ENCODE results near the gene ADH1C. TPM values are rescaled to one million over a fixed set of nuclear protein-coding genes. Genes with fewer than 3 reads are reported as not detected.

The ADH1C gene
- total RNA-seq, 1 donor from 2014 or later: 6.9 TPM

GRCh38 chr4:99317354-99317753 is 35.2 kb downstream of the ADH1C start:
- intact Hi-C loops (cut with DNase I): no loop called here
- ATAC-seq (ENCODE audit: poor library complexity) (no peak), DNase-seq (no peak)

GRCh38 chr4:99315839-99316238 is 36.7 kb downstream of the ADH1C start:
- DNase-seq: no peak
- no peak for ATAC-seq (ENCODE audit: poor library complexity)
- intact Hi-C loops (cut with DNase I): no loop called here

DNA sequence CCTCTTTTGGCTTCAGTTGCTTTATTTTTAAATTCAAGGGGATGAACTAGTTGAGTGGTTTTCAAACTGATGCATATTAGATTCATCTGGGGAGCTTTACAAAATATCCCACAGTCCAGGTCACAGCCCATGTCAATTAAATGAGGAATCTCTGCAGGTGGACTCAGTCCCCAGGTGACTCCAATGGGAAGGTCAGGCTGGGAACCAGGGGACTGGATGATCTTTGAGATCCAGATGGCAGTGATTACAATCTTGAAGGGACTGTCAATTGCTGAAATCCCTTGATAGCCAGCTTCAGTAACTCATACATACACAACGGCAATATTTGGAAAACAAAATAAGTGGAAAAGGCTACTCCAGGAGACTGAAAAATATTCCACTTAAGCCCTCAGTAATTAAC is 38.3 kb downstream of the ADH1C start:
- intact Hi-C loops (cut with DNase I): no loop called here
- no peak for DNase-seq
- no peak for ATAC-seq (ENCODE audit: poor library complexity)

- intact Hi-C loops (cut with DNase I): no loop called here
- ATAC-seq (ENCODE audit: poor library complexity) (no peak), DNase-seq (no peak)
These were observed 42.2 kb downstream of the ADH1C start for GRCh38 chr4:99310389-99310788.

GRCh38 chr4:99305638-99306400 is 46.7 kb downstream of the ADH1C start:
- ATAC-seq (ENCODE audit: poor library complexity): peak; percentile 29
- intact Hi-C loops (cut with DNase I): no loop called here
- no peak for DNase-seq

GRCh38 chr4:99301376-99302164 is 51.0 kb downstream of the ADH1C start:
- DNase-seq (no peak), ATAC-seq (ENCODE audit: poor library complexity) (no peak)
- intact Hi-C loops (cut with DNase I): no loop called here

DNA sequence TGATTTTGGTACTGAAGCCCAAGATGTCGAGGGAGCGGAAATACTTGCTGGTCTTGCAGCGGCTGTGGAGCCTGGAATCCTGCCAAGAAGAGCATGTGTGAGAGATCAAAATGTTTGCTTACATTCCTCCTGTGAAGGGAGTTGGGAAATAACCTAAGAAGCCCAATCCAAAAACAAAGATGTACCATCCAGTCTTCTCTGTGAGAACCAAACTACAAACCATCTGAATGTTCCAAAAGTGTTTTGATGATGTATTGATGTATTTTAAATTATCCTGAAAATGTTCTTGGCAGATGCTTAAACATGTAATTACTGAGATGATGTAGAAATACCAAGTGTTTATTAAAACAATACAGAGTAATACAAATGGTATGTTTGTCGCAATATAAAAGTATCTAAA is 51.6 kb downstream of the ADH1C start:
- intact Hi-C loops (cut with DNase I): no loop called here
- ATAC-seq (ENCODE audit: poor library complexity): peak; percentile 85
- peak; percentile 84 for DNase-seq

- intact Hi-C loops (cut with DNase I): no loop called here
- no peak for DNase-seq
- ATAC-seq (ENCODE audit: poor library complexity): no peak
These were observed 59.2 kb downstream of the ADH1C start for GRCh38 chr4:99293357-99293756.

DNA sequence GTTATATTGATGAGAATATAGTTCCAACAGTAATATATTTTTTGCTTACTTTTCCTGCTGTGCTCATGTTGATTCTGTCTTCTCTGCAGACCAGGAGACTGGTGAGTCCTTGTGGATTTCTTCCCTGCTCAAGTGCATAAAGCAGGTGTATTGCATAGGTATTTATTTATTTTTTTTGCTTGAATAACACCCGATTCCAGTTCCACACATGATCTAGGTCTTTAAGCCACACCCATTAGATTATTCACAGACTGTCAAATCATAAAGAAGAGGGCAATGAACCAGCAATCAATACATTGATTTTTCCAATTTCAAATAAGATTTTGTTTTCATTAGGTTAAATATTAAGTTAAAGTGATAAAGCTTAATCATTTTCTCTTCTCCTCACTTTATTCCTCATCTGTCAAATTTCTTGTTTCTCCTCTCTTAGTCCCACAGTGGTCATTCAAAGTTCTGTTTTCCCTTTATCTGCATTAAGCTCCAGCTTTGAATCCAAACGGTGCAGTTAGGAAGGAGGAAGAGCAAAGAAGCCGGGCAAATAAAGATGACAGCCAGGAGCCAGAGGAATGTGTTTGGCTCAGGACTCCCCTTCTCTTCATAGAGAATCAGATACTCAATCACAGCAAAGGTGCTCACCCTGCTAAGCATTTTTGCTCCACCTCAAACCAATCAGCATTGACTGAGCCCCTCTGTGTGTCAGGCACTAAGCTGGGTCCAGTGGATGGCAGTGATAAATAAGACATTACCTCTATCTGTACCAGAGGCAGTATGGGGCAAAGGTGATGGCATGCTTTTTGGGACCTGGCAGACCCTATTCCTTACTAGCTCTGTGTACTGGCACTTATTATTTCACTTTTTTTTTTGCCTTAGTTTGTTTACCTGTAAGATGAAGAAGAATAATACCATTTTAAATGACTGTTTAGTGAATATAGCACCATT is 61.4 kb downstream of the ADH1C start, which contains the start of gene ADH1A:
Gene ADH1A, minus strand, starts transcription at position 138 of the 939 bp plus-strand sequence. Its CDS starts 71 bp downstream, at position 67.
- DNase-seq (no peak), ATAC-seq (ENCODE audit: poor library complexity) (no peak)
- intact Hi-C loops (cut with DNase I): no loop called here

Other genes starting within 250 kb of the ADH1C start
- gene ADH4, start 208.4 kb downstream of the ADH1C start, total RNA-seq: not detected
- not detected for gene ADH6, start 133.5 kb downstream of the ADH1C start, total RNA-seq
- gene ADH1A, start 61.8 kb downstream of the ADH1C start, total RNA-seq: 0.83 TPM
- gene ADH1B, start 31.3 kb downstream of the ADH1C start, total RNA-seq: 157 TPM
- not detected for gene ADH7, start 82.6 kb upstream of the ADH1C start, total RNA-seq
- not detected for gene C4orf17, start 158.3 kb upstream of the ADH1C start, total RNA-seq
- gene TRMT10A, start 211.3 kb upstream of the ADH1C start, total RNA-seq: 4.5 TPM
- gene MTTP, start 222.1 kb upstream of the ADH1C start, total RNA-seq: 3.3 TPM